ENCODE data around the gene VASP.

Gene VASP

GRCh38 chr19:45488708-45489107, 18.6 kb upstream of the VASP start:
- no peak overlapping the region for H2AFZ ChIP-seq (ENCODE audit: low read length, unreplicated experiment)
- H3K79me2 ChIP-seq (ENCODE audit: control insufficient read depth, insufficient read depth, low read length, unreplicated experiment), result no peaks in the 10 kb centered on the region
- H3K4me3 ChIP-seq (ENCODE audit: low read depth, low read length), result no peak overlapping the region
- no peak overlapping the region for H3K27ac ChIP-seq (ENCODE audit: low read depth, low read length)
- H3K36me3 ChIP-seq (ENCODE audit: insufficient read depth, low read length), result no peaks in the 10 kb centered on the region
- no peaks in the 10 kb centered on the region for H3K4me1 ChIP-seq (ENCODE audit: control insufficient read depth, insufficient read depth, low read length, unreplicated experiment)
- H3K27me3 ChIP-seq (ENCODE audit: insufficient read depth, low read length), result no peaks in the 10 kb centered on the region

GRCh38 chr19:45489216-45489855, 17.9 kb upstream of the VASP start:
- Histone ChIP-seq H3K27me3 (ENCODE audit: insufficient read depth, low read length) (no peaks in the 10 kb centered on the region), H3K4me3 (ENCODE audit: low read depth, low read length) (no peak overlapping the region), H3K27ac (ENCODE audit: low read depth, low read length) (no peak overlapping the region), H3K4me1 (ENCODE audit: control insufficient read depth, insufficient read depth, low read length, unreplicated experiment) (no peaks in the 10 kb centered on the region), H3K79me2 (ENCODE audit: control insufficient read depth, insufficient read depth, low read length, unreplicated experiment) (no peaks in the 10 kb centered on the region), H3K36me3 (ENCODE audit: insufficient read depth, low read length) (no peaks in the 10 kb centered on the region), H2AFZ (ENCODE audit: low read length, unreplicated experiment) (no peak overlapping the region)

GRCh38 chr19:45492137-45492626, 15.1 kb upstream of the VASP start:
- no peaks in the 10 kb centered on the region for H3K79me2 ChIP-seq (ENCODE audit: control insufficient read depth, insufficient read depth, low read length, unreplicated experiment)
- no peaks in the 10 kb centered on the region for H3K36me3 ChIP-seq (ENCODE audit: insufficient read depth, low read length)
- no peaks in the 10 kb centered on the region for H3K27me3 ChIP-seq (ENCODE audit: insufficient read depth, low read length)
- no peaks in the 10 kb centered on the region for H3K4me1 ChIP-seq (ENCODE audit: control insufficient read depth, insufficient read depth, low read length, unreplicated experiment)
- H2AFZ ChIP-seq (ENCODE audit: low read length, unreplicated experiment), result no peak overlapping the region
- H3K27ac ChIP-seq (ENCODE audit: low read depth, low read length), result no peak overlapping the region
- H3K4me3 ChIP-seq (ENCODE audit: low read depth, low read length), result peak overlapping the region; percentile 78; the same call in 1 of the 2 replicates

GRCh38 chr19:45492627-45493470, 14.4 kb upstream of the VASP start:
- Histone ChIP-seq H3K36me3 (ENCODE audit: insufficient read depth, low read length) (no peaks in the 10 kb centered on the region), H3K79me2 (ENCODE audit: control insufficient read depth, insufficient read depth, low read length, unreplicated experiment) (no peaks in the 10 kb centered on the region), H2AFZ (ENCODE audit: low read length, unreplicated experiment) (peak overlapping the region; percentile 92), H3K4me3 (ENCODE audit: low read depth, low read length) (peak overlapping the region; percentile 78), H3K4me1 (ENCODE audit: control insufficient read depth, insufficient read depth, low read length, unreplicated experiment) (peaks cover 2% of the 10 kb centered on the region), H3K27ac (ENCODE audit: low read depth, low read length) (0 out of 2 replicates have a peak overlapping the region, but pooled peaks have one; percentile 26), H3K27me3 (ENCODE audit: insufficient read depth, low read length) (no peaks in the 10 kb centered on the region)

GRCh38 chr19:45494261-45494916, 12.9 kb upstream of the VASP start:
- no peaks in the 10 kb centered on the region for H3K27me3 ChIP-seq (ENCODE audit: insufficient read depth, low read length)
- H3K27ac ChIP-seq (ENCODE audit: low read depth, low read length), result no peak overlapping the region
- H3K79me2 ChIP-seq (ENCODE audit: control insufficient read depth, insufficient read depth, low read length, unreplicated experiment), result no peaks in the 10 kb centered on the region
- peaks cover 3% of the 10 kb centered on the region for H3K4me1 ChIP-seq (ENCODE audit: control insufficient read depth, insufficient read depth, low read length, unreplicated experiment)
- H3K36me3 ChIP-seq (ENCODE audit: insufficient read depth, low read length), result no peaks in the 10 kb centered on the region
- H3K4me3 ChIP-seq (ENCODE audit: low read depth, low read length), result no peak overlapping the region
- H2AFZ ChIP-seq (ENCODE audit: low read length, unreplicated experiment), result no peak overlapping the region

- H3K4me1 ChIP-seq (ENCODE audit: control insufficient read depth, insufficient read depth, low read length, unreplicated experiment), result peaks cover 3% of the 10 kb centered on the region
- H3K27me3 ChIP-seq (ENCODE audit: insufficient read depth, low read length), result no peaks in the 10 kb centered on the region
Observed at GRCh38 chr19:45495178-45495577, 12.1 kb upstream of the VASP start.

GRCh38 chr19:45496349-45496953, 10.8 kb upstream of the VASP start:
- H3K27ac ChIP-seq (ENCODE audit: low read depth, low read length), result no peak overlapping the region
- no peaks in the 10 kb centered on the region for H3K27me3 ChIP-seq (ENCODE audit: insufficient read depth, low read length)
- H3K4me3 ChIP-seq (ENCODE audit: low read depth, low read length), result peak overlapping the region; percentile 77
- peak overlapping the region; percentile 85 for H2AFZ ChIP-seq (ENCODE audit: low read length, unreplicated experiment)
- peaks cover 3% of the 10 kb centered on the region for H3K4me1 ChIP-seq (ENCODE audit: control insufficient read depth, insufficient read depth, low read length, unreplicated experiment)
- H3K79me2 ChIP-seq (ENCODE audit: control insufficient read depth, insufficient read depth, low read length, unreplicated experiment), result no peaks in the 10 kb centered on the region
- no peaks in the 10 kb centered on the region for H3K36me3 ChIP-seq (ENCODE audit: insufficient read depth, low read length)

More at GRCh38 chr19:45495178-45495577, 12.1 kb upstream of the VASP start:
- Histone ChIP-seq H3K36me3 (ENCODE audit: insufficient read depth, low read length) (no peaks in the 10 kb centered on the region), H2AFZ (ENCODE audit: low read length, unreplicated experiment) (no peak overlapping the region), H3K27ac (ENCODE audit: low read depth, low read length) (no peak overlapping the region), H3K79me2 (ENCODE audit: control insufficient read depth, insufficient read depth, low read length, unreplicated experiment) (no peaks in the 10 kb centered on the region), H3K4me3 (ENCODE audit: low read depth, low read length) (no peak overlapping the region)

- Histone ChIP-seq H3K79me2 (ENCODE audit: control insufficient read depth, insufficient read depth, low read length, unreplicated experiment) (no peaks in the 10 kb centered on the region), H3K27ac (ENCODE audit: low read depth, low read length) (no peak overlapping the region), H3K4me1 (ENCODE audit: control insufficient read depth, insufficient read depth, low read length, unreplicated experiment) (peaks cover 3% of the 10 kb centered on the region), H3K27me3 (ENCODE audit: insufficient read depth, low read length) (no peaks in the 10 kb centered on the region), H3K4me3 (ENCODE audit: low read depth, low read length) (no peak overlapping the region), H2AFZ (ENCODE audit: low read length, unreplicated experiment) (no peak overlapping the region), H3K36me3 (ENCODE audit: insufficient read depth, low read length) (no peaks in the 10 kb centered on the region)
Observed at GRCh38 chr19:45497791-45498190, 9.5 kb upstream of the VASP start.

- Histone ChIP-seq H2AFZ (ENCODE audit: low read length, unreplicated experiment) (peak within 1 kb of the TSS; percentile 60), H3K27me3 (ENCODE audit: insufficient read depth, low read length) (no peaks in the 10 kb centered on the region), H3K4me1 (ENCODE audit: control insufficient read depth, insufficient read depth, low read length, unreplicated experiment) (peaks cover 3% of the 10 kb centered on the region), H3K27ac (ENCODE audit: low read depth, low read length) (no peak within 1 kb of the TSS), H3K4me3 (ENCODE audit: low read depth, low read length) (peak within 1 kb of the TSS; percentile 77), H3K79me2 (ENCODE audit: control insufficient read depth, insufficient read depth, low read length, unreplicated experiment) (no peaks in the 10 kb centered on the region), H3K36me3 (ENCODE audit: insufficient read depth, low read length) (no peaks in the 10 kb centered on the region)
Observed at GRCh38 chr19:45498411-45499195, 8.7 kb upstream of the VASP start, which contains the start of gene PPM1N. TSS of gene PPM1N (plus strand) at chr19:45498443. CDS start at chr19:45498473, 30 bp downstream.
